ENCODE results near the gene GLB1L2. TPM values are rescaled to one million over a fixed set of nuclear protein-coding genes. Genes with fewer than 3 reads are reported as not detected.

The GLB1L2 gene
- total RNA-seq, 1 donor from 2014 or later = 0.99 TPM

DNA sequence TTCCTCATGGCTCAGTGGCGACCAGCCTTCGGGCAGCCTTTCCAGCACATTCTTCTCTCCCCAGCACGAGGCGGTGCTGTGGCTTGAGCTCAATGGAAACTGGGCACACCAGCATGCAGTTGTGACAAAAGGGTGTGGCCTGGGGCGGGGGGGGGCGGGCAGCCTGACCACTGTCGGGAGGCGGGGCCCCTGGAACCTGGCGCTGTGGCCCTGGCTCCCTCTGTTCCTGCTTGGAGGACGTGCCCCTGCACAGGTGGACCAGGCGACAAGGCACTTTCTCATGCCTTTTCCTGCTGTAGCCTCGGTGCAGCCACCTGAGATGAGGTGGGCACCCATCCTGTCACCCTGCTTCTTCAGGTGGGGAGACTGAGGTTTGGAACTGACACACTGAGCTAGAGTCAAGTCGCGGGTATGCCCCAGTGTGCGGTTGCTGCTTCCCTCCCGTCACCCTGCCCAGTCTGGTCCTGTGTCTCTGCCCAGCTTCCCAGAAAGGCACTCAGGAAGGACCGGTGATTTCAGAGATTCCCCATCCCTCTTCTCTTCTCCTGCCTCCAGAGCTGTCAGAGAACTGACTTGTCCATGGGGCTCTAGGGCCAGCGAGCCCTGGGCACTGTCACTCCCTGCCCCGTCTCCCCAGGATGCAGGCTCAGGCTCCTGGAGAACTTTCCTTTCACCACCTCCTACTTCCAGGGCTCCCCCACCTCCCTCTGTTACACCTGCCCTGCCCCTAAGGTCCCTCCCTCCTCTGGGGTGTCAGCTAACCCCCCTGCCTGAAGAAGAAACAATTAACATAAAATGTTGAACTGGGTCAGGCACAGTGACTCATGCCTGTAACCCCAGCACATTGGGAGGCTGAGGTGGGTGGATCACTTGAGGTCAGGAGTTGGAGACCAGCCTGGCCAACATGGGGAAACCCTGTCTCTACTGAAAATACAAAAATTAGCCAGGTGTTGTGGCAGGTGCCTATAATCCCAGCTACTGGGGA, 70.3 kb downstream of the GLB1L2 start:
- no peak for DNase-seq (ENCODE audit: extremely low read depth, low read depth, low spot score)

DNA sequence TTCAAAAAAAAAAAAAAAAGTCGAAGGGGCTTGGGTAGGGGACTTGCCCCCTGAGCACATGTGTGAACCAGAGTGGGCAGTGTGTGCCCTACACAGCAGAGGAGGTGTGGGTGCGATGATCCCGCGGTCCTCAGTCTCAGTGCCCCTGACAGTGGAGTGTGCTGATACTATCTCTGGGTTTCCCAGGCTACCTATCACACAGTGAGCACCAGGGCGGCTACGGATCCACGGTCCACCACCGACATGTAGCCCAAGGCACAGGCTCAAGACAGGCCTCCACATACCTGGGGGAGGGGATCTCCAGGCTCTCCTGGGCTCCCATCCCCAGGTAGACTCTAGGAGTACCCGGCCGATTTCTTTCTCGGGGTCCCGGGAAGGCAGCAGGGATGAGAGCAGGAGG, 71.1 kb downstream of the GLB1L2 start:
- DNase-seq (ENCODE audit: extremely low read depth, low read depth, low spot score) = no peak

DNA sequence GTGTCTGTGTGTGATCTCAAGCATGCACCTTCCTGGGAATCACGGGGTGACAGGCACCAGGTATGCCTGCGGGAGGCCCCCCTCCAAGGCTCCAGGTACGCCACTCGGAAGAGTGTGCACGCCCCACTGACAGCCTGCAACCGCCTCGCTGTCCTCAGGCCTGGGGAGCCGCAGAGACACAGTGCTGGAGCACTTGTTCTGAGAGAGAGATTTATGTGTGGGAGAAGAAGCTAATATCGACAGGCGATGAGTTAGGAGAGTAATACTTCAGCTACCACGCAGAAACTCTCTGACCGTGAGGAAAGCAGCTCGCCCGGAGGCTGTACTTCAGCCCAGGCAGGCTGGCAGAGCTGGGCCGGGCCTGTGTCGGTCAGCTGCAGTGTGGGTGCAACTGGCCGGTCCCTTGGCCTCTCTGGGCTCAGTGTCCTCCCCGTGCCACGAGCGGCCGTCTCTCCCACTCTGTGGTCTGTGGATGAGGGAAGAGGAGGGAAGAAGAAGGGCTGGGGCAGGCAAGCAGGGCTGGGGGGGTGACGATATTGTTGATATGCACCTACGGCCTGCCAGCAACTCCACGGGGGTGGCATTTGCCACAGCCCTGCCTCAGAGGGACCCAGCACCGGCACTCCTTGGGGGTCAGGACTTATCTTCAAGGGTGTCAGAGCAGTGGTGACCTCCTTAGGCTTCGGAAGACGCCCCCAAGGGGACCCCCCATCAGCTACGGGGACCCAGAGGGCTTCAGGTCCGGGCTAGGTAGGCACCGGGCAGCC, 73.0 kb downstream of the GLB1L2 start:
- DNase-seq (ENCODE audit: extremely low read depth, low read depth, low spot score) = no peak

DNA sequence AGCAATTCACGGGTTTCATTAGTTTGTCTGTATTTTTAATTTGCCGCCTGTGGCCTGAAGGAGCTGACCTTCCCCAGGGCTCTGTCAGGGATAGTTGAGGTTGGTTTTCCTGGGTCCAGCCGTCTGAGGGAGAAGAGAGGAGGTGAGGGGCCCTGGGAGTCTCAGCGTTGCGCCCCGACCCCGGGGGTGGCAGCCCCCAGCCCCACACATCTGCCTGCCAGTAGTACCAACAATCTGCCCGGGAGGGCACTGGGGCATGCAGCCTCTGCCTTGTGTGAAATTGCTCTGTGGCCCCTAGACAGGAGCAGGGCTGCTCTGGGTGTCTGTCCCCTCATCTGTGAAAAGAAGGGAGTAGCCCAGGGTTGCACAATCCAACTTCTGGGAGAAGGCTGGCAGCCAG, 73.6 kb downstream of the GLB1L2 start:
- no peak for DNase-seq (ENCODE audit: extremely low read depth, low read depth, low spot score)

DNA sequence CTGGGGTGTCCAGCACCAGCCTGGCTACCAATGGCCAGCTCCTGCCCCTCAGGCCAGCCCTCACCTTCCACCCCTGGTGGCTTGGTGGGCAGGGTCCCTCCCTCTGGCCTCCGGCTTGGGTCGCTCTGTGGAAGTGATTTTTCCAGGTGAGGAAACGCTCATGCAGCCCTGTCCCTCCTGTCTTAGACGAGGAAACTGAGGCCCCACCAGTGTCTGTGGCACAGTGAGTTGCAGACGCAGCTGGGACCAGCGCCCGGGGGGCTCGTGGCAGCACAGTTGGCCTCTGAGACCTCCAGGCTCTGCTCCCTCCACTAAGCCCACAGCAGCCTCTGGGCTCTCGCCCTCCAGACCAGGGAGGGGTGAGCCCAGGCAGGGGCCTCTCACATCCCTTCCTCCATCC, 74.1 kb downstream of the GLB1L2 start:
- no peak for DNase-seq (ENCODE audit: extremely low read depth, low read depth, low spot score)

DNA sequence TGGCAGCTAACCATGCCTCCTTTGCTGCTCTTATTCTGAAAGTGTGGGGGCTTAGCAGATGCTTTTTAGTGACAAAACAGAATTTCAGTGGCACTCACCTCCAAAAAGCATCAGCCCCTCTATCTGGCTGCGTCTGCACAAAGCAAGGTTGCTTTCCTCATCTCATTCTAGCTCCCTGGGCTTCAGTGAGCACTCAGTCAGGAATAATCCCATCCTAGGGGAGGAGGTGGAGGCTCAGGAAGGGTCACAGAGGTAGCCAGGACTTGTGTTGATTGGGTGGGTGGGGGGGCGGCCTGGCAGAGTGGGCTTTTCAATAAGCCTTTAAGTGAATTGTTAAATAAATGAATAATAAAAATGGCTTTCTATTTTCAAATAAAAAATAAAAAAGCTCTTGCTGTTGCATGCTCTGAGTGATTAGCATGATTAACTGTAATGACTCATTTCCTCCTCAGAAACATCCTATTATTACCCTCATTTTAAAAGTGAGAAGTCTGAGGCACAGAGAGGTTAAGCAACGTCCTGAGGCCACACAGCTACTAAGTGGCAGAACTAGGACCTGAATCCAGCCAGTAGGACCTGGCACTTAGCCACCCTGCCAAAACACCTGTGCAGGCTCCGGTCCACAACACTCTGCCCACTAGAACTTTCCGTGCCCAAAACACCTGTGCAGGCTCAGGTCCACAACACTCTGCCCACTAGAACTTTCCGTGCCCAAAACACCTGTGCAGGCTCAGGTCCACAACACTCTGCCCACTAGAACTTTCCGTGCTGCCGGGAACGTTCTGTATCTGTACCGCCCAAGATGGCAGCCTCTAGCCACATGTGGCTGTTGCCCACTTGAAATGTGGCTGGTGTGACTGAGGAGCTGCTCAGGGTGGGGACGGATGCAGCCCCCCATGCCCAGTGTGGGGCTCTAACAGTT, 74.7 kb downstream of the GLB1L2 start:
- no peak for DNase-seq (ENCODE audit: extremely low read depth, low read depth, low spot score)

DNA sequence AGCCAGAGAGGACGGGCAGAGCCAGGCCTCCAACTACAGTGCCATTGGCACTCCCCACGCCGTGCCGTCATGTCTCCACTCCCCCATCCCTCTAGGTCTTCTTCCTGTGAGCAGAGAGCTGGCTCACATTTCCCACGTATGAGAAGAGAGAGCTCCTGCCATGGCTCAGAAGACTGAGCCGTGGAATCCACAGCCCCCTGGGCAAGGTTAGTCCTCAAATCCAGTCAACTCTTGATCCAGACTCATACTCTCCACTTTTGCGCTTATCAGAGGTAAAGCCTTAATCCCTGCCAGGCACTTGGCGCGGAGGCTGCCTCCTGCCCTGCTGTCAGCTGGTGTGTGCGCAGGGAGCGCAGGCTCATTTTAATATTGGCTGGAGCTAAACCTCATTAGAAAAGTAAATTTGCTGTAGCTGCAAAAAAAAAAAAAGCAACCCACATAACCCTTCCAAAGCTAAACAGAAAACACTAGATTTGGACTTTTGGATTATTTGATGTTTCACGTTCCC, 75.6 kb downstream of the GLB1L2 start:
- no peak for DNase-seq (ENCODE audit: extremely low read depth, low read depth, low spot score)

GRCh38 chr11:134407923-134408322, 76.1 kb downstream of the GLB1L2 start:
- no peak for DNase-seq (ENCODE audit: extremely low read depth, low read depth, low spot score)

DNA sequence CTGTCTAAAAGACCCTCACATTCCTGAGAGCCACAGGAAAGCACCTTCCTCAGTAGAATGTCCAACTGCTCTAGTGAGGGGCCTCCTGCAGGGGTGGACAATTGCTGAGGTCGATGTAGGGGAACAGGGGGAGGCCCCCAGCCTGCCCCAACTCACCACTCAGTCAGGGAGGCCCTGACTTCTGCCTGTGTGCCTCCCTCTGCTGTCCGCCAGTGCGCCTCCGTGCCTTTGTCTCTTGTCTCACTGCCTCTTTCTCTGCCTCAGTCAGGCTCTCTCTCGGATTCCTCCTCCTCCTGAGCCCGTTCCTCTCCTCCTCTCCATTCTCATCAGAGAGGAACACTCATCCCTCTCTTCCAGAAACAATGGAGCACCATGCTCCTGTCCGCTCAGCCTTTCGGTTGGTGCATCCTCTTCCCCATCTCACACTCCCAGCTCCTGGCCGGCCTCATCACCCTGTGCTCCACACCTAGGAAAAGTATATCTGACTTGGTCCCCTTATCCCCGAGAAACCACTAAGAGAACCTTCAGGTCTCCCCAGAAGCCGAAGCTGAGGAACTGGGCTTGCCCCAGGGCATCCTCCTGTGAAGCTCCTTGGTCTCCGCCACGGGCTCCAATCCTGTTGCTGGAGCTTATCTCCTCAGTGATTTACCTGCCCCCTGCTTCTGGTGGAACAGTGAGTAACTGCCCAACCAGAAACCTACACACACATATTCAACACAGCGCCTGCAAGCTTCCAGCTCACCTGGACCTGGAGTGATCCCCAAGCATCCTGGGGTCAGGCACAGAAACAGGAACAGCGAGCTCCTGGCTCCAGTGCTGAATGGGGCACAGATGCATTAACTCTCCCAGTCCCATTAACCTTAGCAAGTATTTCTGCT, 78.0 kb downstream of the GLB1L2 start:
- DNase-seq (ENCODE audit: extremely low read depth, low read depth, low spot score) = no peak

DNA sequence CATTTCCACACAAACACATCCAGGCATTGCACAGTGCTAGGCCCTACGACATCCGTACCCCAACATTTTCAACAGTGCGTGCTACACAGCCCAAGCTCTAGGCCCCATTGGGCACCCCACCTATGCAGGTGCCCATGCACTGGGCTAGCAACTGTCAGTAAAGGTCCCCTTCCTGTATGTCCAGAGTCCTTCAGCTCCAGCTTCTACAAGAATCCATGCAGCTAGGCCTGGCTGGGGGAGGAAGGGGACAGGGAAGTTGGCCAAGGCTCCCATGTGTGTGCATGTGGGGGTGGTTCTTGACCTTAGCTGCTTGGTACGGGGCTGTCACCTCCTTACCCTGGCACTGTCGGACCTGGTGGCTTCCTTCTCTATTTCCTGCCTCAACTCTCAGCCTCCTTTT, 79.0 kb downstream of the GLB1L2 start:
- no peak for DNase-seq (ENCODE audit: extremely low read depth, low read depth, low spot score)

DNA sequence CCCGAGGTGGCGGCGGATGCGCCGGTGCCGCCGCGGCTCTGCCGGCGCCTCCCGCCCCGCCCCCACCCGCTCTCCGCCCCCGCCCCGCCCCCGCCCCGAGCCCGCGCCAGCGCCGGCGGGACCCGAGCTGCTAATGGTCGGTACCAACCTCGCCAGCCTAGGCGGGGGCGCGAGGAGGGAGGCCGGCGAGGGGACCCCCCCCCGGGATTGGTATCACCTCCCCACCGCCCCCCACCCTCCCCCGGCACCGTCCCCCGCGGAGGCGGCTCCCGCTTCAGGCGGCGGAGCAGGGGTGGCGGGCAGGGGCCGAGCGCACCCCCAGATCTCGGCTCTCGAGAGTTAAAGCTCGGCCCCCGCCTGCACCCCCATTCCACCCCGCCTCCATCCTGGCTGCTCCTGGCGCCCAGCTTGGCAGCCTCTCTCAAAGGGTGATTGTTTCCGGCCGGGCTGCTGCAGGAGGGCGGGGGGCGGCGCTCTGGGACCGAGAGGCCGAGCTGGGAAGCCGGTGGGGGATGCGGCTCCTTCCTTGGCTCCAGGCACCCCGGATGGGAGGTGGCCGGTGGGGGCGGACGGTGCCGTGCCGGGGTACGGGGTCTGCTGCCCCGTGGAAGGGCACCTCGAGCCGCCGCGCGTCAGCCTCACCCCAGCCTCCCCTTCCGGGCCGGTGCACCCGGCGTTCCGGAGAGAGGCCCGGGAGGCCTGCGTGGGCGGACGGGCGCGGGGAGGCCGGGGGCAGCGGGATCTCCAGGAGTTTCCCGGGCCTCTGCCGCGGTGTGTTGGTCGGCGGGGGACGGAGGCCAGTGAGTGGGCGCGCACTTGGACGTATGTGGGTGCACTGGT, 80.6 kb downstream of the GLB1L2 start, which contains the start of gene B3GAT1:
Gene B3GAT1 (minus strand): TSS at position 40 of the 840 bp plus-strand sequence. CDS start 24,583 bp downstream, outside the sequence.
- no peak for DNase-seq (ENCODE audit: extremely low read depth, low read depth, low spot score)

GRCh38 chr11:134413043-134413825, 81.4 kb downstream of the GLB1L2 start:
- DNase-seq (ENCODE audit: extremely low read depth, low read depth, low spot score) = no peak

GRCh38 chr11:134413826-134414731, 82.3 kb downstream of the GLB1L2 start:
- DNase-seq (ENCODE audit: extremely low read depth, low read depth, low spot score) = no peak

GRCh38 chr11:134414766-134415765, 83.3 kb downstream of the GLB1L2 start:
- no peak for DNase-seq (ENCODE audit: extremely low read depth, low read depth, low spot score)

DNA sequence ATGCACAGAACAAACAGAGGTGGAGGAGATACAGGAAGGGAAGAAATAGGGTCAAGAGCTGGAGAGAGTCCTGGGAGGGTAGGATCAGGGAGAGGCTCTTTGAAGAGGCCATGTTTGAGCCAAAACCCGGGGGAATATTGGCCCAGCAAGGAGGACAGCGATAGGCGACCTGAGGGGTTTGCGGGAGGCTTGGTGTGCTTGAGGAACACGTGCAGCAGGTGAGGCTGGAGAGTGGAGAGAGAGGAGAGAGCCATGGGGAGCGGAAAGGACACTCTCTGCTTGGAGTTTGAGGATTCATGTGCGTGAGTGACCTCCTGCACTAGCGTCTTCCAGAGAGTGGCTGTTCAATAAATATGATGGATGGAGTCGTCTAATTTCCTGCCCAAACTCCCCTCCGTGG, 84.9 kb downstream of the GLB1L2 start:
- no peak for DNase-seq (ENCODE audit: extremely low read depth, low read depth, low spot score)
